A549 (cell line): Measurements from ENCODE around the gene DOCK1. TPM values are rescaled to one million over a fixed set of nuclear protein-coding genes. Genes with fewer than 3 reads are reported as not detected.
A peak's percentile ranks its signal among the peaks of the same experiment; 100 is the strongest.

Source experiments
- ATAC-seq, 2 experiments: fragments of 200-7000 bp in 1 of 2; fragments of >200 bp in 1 of 2; cut with Nextera tagmentation in 1 of 2; cut with Tn5 transposase in 1 of 2; 3 replicates each; pipeline versions ENCODE4 v1.8.0 to v1.9.1; 2018 to 2020; ENCODE audit warnings: mild to moderate bottlenecking in 1 of 2, moderate library complexity in 1 of 2
- CTCF ChIA-PET: fragments of 300-600 bp; sonication (Branson Sonifier 250); formaldehyde crosslinking; extraction: SDS; loops from one replicate; lab custom pipeline; 2021; ENCODE audit warnings: antibody characterized with exemption, inconsistent platforms; lab: Yijun Ruan, JAX
- POLR2A ChIA-PET: fragments of 350-600 bp; formaldehyde crosslinking; extraction: SDS; loops from one replicate; lab custom pipeline; 2021; ENCODE audit warnings: antibody characterized with exemption, inconsistent platforms; lab: Yijun Ruan, JAX
- DNase-seq, 2 experiments: peaks; one replicate each; pipeline versions ENCODE4 v3.0.0 to v3.0.0-alpha.2; 2011 to 2016; ENCODE audit warnings: low read depth in 1 of 2, low spot score in 1 of 2
- FAIRE-seq: peaks from 2 replicates; lab custom pipeline; 2011; peaks lifted over from hg19 to GRCh38; lab: Jason Lieb, UNC
- H3K27ac ChIP-seq, 2 experiments: fragments of >200 bp; sonication (Bioruptor Twin); formaldehyde crosslinking; 3 replicates each; pipeline ENCODE4 v1.5.1; 2016 to 2017
- H3K4me1 ChIP-seq: fragments of >200 bp; sonication (Bioruptor Twin); formaldehyde crosslinking; 3 replicates; pipeline ENCODE4 v1.6.1; 2016
- H3K4me2 ChIP-seq: fragments of >200 bp; sonication (Bioruptor Twin); formaldehyde crosslinking; 3 replicates; pipeline ENCODE4 v1.6.1; 2016
- H3K4me3 ChIP-seq: fragments of >200 bp; sonication (Bioruptor Twin); formaldehyde crosslinking; 3 replicates; pipeline ENCODE4 v1.5.1; 2016
- H3K9me3 ChIP-seq: fragments of >200 bp; sonication (Bioruptor Twin); formaldehyde crosslinking; 3 replicates; pipeline ENCODE4 v1.6.1; 2016
- BHLHE40 ChIP-seq: IDR thresholded peaks from 2 replicates; pipeline ENCODE4 v1.6.1; 2012; ENCODE audit warnings: low read depth, low read length, inconsistent platforms
- CEBPB ChIP-seq, 2 experiments: fragments of >200 bp in 1 of 2; sonication (Bioruptor Twin) in 1 of 2; formaldehyde crosslinking in 1 of 2; IDR thresholded peaks; 2 replicates each; pipeline ENCODE4 v1.6.1; 2012 to 2016
- EHMT2 ChIP-seq: fragments of 200-600 bp; sonication (generic); IDR thresholded peaks from 2 replicates; pipeline ENCODE4 v1.6.1; 2016; ENCODE audit warnings: antibody characterized with exemption, low read depth, mild to moderate bottlenecking, moderate library complexity
- EP300 ChIP-seq, 2 experiments: fragments of >200 bp; sonication (Bioruptor Twin); formaldehyde crosslinking; IDR thresholded peaks; 2 replicates in 1 of 2; 3 replicates in 1 of 2; pipeline ENCODE4 v1.6.1; 2016 to 2017
- FOSB ChIP-seq: fragments of 250-450 bp; sonication (Bioruptor Pico); IDR thresholded peaks from 2 replicates; pipeline ENCODE4 v1.5.0; 2020; ENCODE audit warnings: mild to moderate bottlenecking, moderate library complexity
- HDAC2 ChIP-seq: fragments of 200-600 bp; sonication (generic); IDR thresholded peaks from 2 replicates; pipeline ENCODE4 v1.6.1; 2016
- HEYL ChIP-seq: fragments of 250-450 bp; sonication (Bioruptor Pico); IDR thresholded peaks from 2 replicates; pipeline ENCODE4 v1.8.0; 2021; ENCODE audit warnings: mild to moderate bottlenecking, moderate library complexity
- HOXA7 ChIP-seq: fragments of 250-450 bp; sonication (Bioruptor Pico); IDR thresholded peaks from 2 replicates; pipeline ENCODE4 v1.5.0; 2020; ENCODE audit warnings: mild to moderate bottlenecking, moderate library complexity
- HOXB13 ChIP-seq: fragments of 250-450 bp; sonication (Bioruptor Pico); IDR thresholded peaks from 2 replicates; pipeline ENCODE4 v1.5.0; 2020; ENCODE audit warnings: low read depth, mild to moderate bottlenecking, moderate library complexity
- HOXB5 ChIP-seq: fragments of 250-450 bp; sonication (Bioruptor Pico); IDR thresholded peaks from 2 replicates; pipeline ENCODE4 v1.5.0; 2020; ENCODE audit warnings: mild to moderate bottlenecking, moderate library complexity
- JUN ChIP-seq, 2 experiments: fragments of >200 bp; sonication (Bioruptor Twin); formaldehyde crosslinking; IDR thresholded peaks; 2 replicates in 1 of 2; 3 replicates in 1 of 2; pipeline ENCODE4 v1.6.1; 2016 to 2017
- KDM1A ChIP-seq: fragments of 200-600 bp; sonication (generic); IDR thresholded peaks from 2 replicates; pipeline ENCODE4 v1.6.1; 2016; ENCODE audit warnings: low read depth, mild to moderate bottlenecking
- KDM5A ChIP-seq: fragments of 200-600 bp; sonication (generic); IDR thresholded peaks from 2 replicates; pipeline ENCODE4 v1.6.1; 2016; ENCODE audit warnings: antibody characterized with exemption, mild to moderate bottlenecking
- MAFK ChIP-seq: fragments of 450-650 bp; IDR thresholded peaks from 2 replicates; pipeline ENCODE4 v1.6.1; 2014; ENCODE audit not compliant: partially characterized antibody
- NPAS2 ChIP-seq: fragments of 250-450 bp; sonication (Bioruptor Pico); IDR thresholded peaks from 2 replicates; pipeline ENCODE4 v1.8.0; 2022; ENCODE audit warnings: mild to moderate bottlenecking, moderate library complexity, borderline replicate concordance
- NR3C1 ChIP-seq: fragments of >200 bp; sonication (Bioruptor Twin); formaldehyde crosslinking; IDR thresholded peaks from 3 replicates; pipeline ENCODE4 v1.6.1; 2017
- RFX5 ChIP-seq: fragments of 450-650 bp; IDR thresholded peaks from 2 replicates; pipeline ENCODE4 v1.7.1; 2014; ENCODE audit warnings: antibody characterized with exemption, mild to moderate bottlenecking, moderate library complexity
- ZFP36 ChIP-seq: fragments of 450-650 bp; IDR thresholded peaks from 2 replicates; pipeline ENCODE4 v1.6.1; 2014; ENCODE audit warnings: borderline replicate concordance; ENCODE audit not compliant: partially characterized antibody
- WGBS: methylation state at CpG from one replicate; pipeline ENCODE4 v1.1.6; 2017; ENCODE audit errors: missing lambda C conversion rate; 5-methylcytosine and 5-hydroxymethylcytosine counted together
- polyA plus RNA-seq, 4 experiments: library from polyadenylated mRNA; depleted of rRNA in 3 of 4; stranded (reverse); fragments of >200 nt; fragmentation: RNase III in 1 of 4; extraction: RNeasy Plus Mini Kit Qiagen cat#74134 plus additional on column Dnase treatment in 1 of 4; gene quantifications; 2 replicates in 3 of 4; 3 replicates in 1 of 4; pipeline ENCODE4 v1.2.3, GENCODE V29; 2011 to 2017
- TF ChIP-seq, protein P1 (sequence below): fragments of 250-450 bp; sonication (Bioruptor Pico); IDR thresholded peaks from 2 replicates; pipeline ENCODE4 v1.5.0; 2020; ENCODE audit warnings: low read depth, mild to moderate bottlenecking, moderate library complexity
- TF ChIP-seq, protein P2 (sequence below): IDR thresholded peaks from 2 replicates; pipeline ENCODE4 v1.6.1; 2012; ENCODE audit warnings: low read depth, borderline replicate concordance
- TF ChIP-seq, protein P3 (sequence below): fragments of 200-600 bp; sonication (generic); IDR thresholded peaks from 2 replicates; pipeline ENCODE4 v1.6.1; 2016; ENCODE audit warnings: antibody characterized with exemption, mild to moderate bottlenecking, moderate library complexity
- TF ChIP-seq, protein P4 (sequence below): fragments of 150-350 bp; IDR thresholded peaks from 2 replicates; pipeline ENCODE4 v1.6.1; 2014; ENCODE audit warnings: low read depth, mild to moderate bottlenecking, low read length

Gene DOCK1
- polyA plus RNA-seq, 2 of the 4 experiments (the other 2 are of a cell fraction): 22.6 to 28.2 TPM

DNA sequence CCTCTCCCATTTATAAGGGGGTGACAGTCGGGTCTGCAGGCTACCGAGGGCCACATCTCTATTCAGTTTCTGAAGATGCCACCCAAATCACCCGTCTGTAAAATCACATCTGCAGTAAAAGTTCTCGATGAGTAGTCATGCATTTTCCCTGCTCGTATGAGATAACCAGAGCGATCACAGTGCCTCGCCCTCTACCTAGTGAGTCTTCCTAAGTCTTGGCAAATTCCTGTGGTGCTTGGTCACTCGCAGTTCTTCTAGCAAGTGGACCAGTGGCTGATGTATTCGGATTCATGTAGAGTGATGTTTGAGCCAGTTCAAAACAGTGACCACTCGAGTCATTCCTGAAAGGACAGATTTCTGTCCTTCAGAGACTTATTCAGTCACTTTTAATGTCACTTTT, 246.3 kb downstream of the DOCK1 start:
- Histone ChIP-seq H3K9me3 (no peaks in the 10 kb centered on the region), H3K4me1 (peaks cover 55% of the 10 kb centered on the region), H3K4me2 (peak overlapping the region; percentile 37), H3K4me3 (no peak overlapping the region), H3K27ac (peak overlapping the region; percentile 38 to 71; a peak in 5 of 6 replicates)
- TF ChIP-seq ZFP36: no peak
- TF ChIP-seq HDAC2: no peak
- TF ChIP-seq, protein P1, sequence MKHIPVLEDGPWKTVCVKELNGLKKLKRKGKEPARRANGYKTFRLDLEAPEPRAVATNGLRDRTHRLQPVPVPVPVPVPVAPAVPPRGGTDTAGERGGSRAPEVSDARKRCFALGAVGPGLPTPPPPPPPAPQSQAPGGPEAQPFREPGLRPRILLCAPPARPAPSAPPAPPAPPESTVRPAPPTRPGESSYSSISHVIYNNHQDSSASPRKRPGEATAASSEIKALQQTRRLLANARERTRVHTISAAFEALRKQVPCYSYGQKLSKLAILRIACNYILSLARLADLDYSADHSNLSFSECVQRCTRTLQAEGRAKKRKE (CRISPR knock-in tag): no peak
- TF ChIP-seq HEYL: no peak
- TF ChIP-seq, protein P2, sequence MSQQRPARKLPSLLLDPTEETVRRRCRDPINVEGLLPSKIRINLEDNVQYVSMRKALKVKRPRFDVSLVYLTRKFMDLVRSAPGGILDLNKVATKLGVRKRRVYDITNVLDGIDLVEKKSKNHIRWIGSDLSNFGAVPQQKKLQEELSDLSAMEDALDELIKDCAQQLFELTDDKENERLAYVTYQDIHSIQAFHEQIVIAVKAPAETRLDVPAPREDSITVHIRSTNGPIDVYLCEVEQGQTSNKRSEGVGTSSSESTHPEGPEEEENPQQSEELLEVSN: no peak
- no peak for TF ChIP-seq RFX5
- TF ChIP-seq BHLHE40: no peak
- TF ChIP-seq HOXB5 (CRISPR knock-in tag): no peak
- no peak for TF ChIP-seq HOXA7 (CRISPR knock-in tag)
- no peak for TF ChIP-seq JUN (IDR thresholded peaks at IDR 0.05)
- TF ChIP-seq MAFK: no peak
- TF ChIP-seq, protein P3, sequence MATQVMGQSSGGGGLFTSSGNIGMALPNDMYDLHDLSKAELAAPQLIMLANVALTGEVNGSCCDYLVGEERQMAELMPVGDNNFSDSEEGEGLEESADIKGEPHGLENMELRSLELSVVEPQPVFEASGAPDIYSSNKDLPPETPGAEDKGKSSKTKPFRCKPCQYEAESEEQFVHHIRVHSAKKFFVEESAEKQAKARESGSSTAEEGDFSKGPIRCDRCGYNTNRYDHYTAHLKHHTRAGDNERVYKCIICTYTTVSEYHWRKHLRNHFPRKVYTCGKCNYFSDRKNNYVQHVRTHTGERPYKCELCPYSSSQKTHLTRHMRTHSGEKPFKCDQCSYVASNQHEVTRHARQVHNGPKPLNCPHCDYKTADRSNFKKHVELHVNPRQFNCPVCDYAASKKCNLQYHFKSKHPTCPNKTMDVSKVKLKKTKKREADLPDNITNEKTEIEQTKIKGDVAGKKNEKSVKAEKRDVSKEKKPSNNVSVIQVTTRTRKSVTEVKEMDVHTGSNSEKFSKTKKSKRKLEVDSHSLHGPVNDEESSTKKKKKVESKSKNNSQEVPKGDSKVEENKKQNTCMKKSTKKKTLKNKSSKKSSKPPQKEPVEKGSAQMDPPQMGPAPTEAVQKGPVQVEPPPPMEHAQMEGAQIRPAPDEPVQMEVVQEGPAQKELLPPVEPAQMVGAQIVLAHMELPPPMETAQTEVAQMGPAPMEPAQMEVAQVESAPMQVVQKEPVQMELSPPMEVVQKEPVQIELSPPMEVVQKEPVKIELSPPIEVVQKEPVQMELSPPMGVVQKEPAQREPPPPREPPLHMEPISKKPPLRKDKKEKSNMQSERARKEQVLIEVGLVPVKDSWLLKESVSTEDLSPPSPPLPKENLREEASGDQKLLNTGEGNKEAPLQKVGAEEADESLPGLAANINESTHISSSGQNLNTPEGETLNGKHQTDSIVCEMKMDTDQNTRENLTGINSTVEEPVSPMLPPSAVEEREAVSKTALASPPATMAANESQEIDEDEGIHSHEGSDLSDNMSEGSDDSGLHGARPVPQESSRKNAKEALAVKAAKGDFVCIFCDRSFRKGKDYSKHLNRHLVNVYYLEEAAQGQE: no peak
- TF ChIP-seq, protein P4, sequence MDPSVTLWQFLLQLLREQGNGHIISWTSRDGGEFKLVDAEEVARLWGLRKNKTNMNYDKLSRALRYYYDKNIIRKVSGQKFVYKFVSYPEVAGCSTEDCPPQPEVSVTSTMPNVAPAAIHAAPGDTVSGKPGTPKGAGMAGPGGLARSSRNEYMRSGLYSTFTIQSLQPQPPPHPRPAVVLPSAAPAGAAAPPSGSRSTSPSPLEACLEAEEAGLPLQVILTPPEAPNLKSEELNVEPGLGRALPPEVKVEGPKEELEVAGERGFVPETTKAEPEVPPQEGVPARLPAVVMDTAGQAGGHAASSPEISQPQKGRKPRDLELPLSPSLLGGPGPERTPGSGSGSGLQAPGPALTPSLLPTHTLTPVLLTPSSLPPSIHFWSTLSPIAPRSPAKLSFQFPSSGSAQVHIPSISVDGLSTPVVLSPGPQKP: no peak
- no peak for TF ChIP-seq KDM1A
- TF ChIP-seq NR3C1: no peak
- TF ChIP-seq HOXB13 (CRISPR knock-in tag): no peak
- no peak for TF ChIP-seq KDM5A
- TF ChIP-seq EHMT2: no peak
- no peak for TF ChIP-seq NPAS2 (CRISPR knock-in tag)
- no peak for TF ChIP-seq FOSB (CRISPR knock-in tag)
- ChIA-PET CTCF (interaction anchor here (1.2 kb wide), 1 partner anchor 46 kb away, joined by 3 read pairs; no protein-coding TSS in a partner anchor), POLR2A (no interaction called here)
- peak in 1 of 2 experiments; percentile 38; a peak in 3 of 6 replicates for ATAC-seq
- DNase-seq: peak in 1 of 2 experiments; percentile 42
- FAIRE-seq: no peak
- 70% methylated on average over 10 of the region's 10 CpGs for WGBS

DNA sequence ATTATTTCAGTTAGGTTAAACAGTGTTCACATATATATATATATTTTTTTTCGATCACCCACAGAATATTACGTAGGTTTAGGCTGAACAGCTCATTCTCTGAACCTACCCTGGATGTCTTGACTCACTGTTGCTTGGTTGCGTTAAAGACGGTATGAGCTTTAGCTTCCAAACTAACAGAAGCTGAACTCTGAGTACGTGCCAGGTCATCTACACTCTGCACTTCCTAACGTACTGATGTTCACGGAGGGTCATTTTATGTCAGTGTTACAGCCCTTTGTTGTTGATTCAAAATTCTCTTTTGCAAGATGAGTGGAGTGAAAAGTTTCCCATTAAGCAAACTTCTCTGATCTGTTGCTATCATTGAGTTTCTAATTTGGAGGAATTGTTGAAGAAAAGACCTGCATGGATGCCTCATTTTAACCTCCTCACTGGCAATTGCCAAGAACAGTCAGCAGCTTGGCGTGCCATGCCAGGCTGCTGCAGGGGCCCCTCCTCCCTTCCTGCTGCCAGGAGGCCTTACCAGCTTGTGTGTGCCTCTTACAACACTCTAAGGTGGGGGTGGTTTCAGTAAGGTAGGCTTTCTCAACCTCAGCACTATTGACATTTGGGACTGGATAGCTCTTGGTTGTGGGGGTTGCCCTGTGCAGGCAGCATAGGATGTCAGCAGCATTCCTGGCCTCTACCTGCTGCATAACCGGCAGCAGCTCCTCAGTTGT, 246.9 kb downstream of the DOCK1 start:
- Histone ChIP-seq H3K4me2 (peak overlapping the region; percentile 37), H3K9me3 (no peaks in the 10 kb centered on the region), H3K4me3 (no peak overlapping the region), H3K27ac (peak overlapping the region; percentile 47 to 71; a peak in 5 of 6 replicates), H3K4me1 (peaks cover 55% of the 10 kb centered on the region)
- peak; percentile 51 for FAIRE-seq
- ChIA-PET CTCF (interaction anchor here (1.2 kb wide), 1 partner anchor 46 kb away, joined by 3 read pairs; no protein-coding TSS in a partner anchor), POLR2A (no interaction called here)
- DNase-seq: peak in 1 of 2 experiments; percentile 41
- WGBS: 80% methylated on average over 9 of the region's 9 CpGs
- ATAC-seq: peak; percentile 48 to 57; a peak in 4 of 6 replicates
- no peak for TF ChIP-seq NR3C1
- peak; percentile 40 to 53; a peak in 2 of 4 replicates for TF ChIP-seq CEBPB (IDR thresholded peaks at IDR 0.05)
- peak in 1 of 2 experiments; percentile 46; a peak in 1 of 5 replicates for TF ChIP-seq JUN (IDR thresholded peaks at IDR 0.05)
- TF ChIP-seq EP300 (IDR thresholded peaks at IDR 0.05): peak in 1 of 2 experiments; percentile 46; a peak in 1 of 5 replicates
